Neural cell (in vitro differentiated cells): ENCODE results near the gene TMEM272.

ENCODE experiments used
- CTCF ChIP-seq: fragments of 450-650 bp; IDR thresholded peaks from 2 replicates; pipeline ENCODE4 v1.5.1; 2014; ENCODE audit warnings: antibody characterized with exemption, mild to moderate bottlenecking, moderate library complexity; ENCODE audit not compliant: poor library complexity, severe bottlenecking
- EP300 ChIP-seq: fragments of 450-650 bp; conservative IDR thresholded peaks from 2 replicates; pipeline ENCODE4 v1.6.1; 2014; ENCODE audit warnings: antibody characterized with exemption, mild to moderate bottlenecking, moderate library complexity; ENCODE audit not compliant: poor library complexity, severe bottlenecking
- EZH2 ChIP-seq: fragments of 200-600, 300-800 bp; shearing (Covaris generic), sonication (generic); IDR thresholded peaks from 2 replicates; pipeline ENCODE4 v1.6.1; 2014; ENCODE audit warnings: antibody characterized with exemption, low read length, borderline replicate concordance, mild to moderate bottlenecking; ENCODE audit not compliant: insufficient read depth, poor library complexity, severe bottlenecking
- POLR2AphosphoS5 ChIP-seq: IDR thresholded peaks from 2 replicates; pipeline ENCODE4 v1.6.1; 2012
- RAD21 ChIP-seq: fragments of 450-650 bp; conservative IDR thresholded peaks from 2 replicates; pipeline ENCODE4 v1.6.1; 2014; ENCODE audit warnings: antibody characterized with exemption, mild to moderate bottlenecking, moderate library complexity
- SMC3 ChIP-seq: fragments of 450-650 bp; conservative IDR thresholded peaks from 2 replicates; pipeline ENCODE4 v1.6.1; 2014; ENCODE audit warnings: antibody characterized with exemption, mild to moderate bottlenecking, moderate library complexity; ENCODE audit not compliant: poor library complexity
- TAF1 ChIP-seq: IDR thresholded peaks from 2 replicates; pipeline ENCODE4 v1.6.1; 2012; ENCODE audit warnings: low read depth
- TF ChIP-seq, protein P1 (sequence below): IDR thresholded peaks from 2 replicates; pipeline ENCODE4 v1.6.1; 2012; ENCODE audit warnings: borderline replicate concordance

DNA sequence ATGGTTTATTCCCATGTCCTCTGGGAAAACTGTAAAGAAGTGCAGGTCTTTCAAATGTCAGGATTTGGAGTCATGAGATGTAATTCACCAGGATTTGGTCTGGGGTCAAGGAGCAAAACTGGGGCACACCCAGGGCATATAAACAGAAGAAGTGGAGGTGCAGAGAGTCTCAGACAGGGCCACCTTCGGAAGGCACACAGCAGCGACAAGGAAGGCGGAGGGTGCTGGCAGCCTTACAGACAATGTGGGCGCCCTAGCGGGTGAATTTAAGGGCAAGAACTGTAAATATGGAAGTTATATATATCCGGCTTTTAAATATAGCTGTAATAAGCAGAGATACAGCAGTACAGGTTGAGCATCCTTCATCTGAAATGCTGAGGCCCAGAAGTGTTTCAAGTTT is 72.2 kb downstream of the TMEM272 start:
- TF ChIP-seq CTCF, result no peak
- TF ChIP-seq TAF1, result no peak
- no peak for TF ChIP-seq POLR2AphosphoS5
- TF ChIP-seq RAD21, result no peak
- no peak for TF ChIP-seq EZH2
- TF ChIP-seq EP300, result no peak
- no peak for TF ChIP-seq SMC3
- TF ChIP-seq, protein P1, sequence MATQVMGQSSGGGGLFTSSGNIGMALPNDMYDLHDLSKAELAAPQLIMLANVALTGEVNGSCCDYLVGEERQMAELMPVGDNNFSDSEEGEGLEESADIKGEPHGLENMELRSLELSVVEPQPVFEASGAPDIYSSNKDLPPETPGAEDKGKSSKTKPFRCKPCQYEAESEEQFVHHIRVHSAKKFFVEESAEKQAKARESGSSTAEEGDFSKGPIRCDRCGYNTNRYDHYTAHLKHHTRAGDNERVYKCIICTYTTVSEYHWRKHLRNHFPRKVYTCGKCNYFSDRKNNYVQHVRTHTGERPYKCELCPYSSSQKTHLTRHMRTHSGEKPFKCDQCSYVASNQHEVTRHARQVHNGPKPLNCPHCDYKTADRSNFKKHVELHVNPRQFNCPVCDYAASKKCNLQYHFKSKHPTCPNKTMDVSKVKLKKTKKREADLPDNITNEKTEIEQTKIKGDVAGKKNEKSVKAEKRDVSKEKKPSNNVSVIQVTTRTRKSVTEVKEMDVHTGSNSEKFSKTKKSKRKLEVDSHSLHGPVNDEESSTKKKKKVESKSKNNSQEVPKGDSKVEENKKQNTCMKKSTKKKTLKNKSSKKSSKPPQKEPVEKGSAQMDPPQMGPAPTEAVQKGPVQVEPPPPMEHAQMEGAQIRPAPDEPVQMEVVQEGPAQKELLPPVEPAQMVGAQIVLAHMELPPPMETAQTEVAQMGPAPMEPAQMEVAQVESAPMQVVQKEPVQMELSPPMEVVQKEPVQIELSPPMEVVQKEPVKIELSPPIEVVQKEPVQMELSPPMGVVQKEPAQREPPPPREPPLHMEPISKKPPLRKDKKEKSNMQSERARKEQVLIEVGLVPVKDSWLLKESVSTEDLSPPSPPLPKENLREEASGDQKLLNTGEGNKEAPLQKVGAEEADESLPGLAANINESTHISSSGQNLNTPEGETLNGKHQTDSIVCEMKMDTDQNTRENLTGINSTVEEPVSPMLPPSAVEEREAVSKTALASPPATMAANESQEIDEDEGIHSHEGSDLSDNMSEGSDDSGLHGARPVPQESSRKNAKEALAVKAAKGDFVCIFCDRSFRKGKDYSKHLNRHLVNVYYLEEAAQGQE, result no peak
